GM12892 (cell line): ENCODE measurements around the gene DIPK2B.

Source experiments
- POLR2A ChIP-seq: IDR thresholded peaks from 2 replicates; pipeline ENCODE4 v1.6.1; 2011; ENCODE audit warnings: low read depth, low read length, control low read depth
- POLR2AphosphoS5 ChIP-seq: IDR thresholded peaks from 2 replicates; pipeline ENCODE4 v1.6.1; 2011; ENCODE audit warnings: low read depth, low read length, control low read depth
- TAF1 ChIP-seq: IDR thresholded peaks from 2 replicates; pipeline ENCODE4 v1.6.1; 2011; ENCODE audit warnings: low read depth, mild to moderate bottlenecking, control low read depth, low read length, borderline replicate concordance

GRCh38 chrX:45164021-45164621 lies 36.6 kb downstream of the DIPK2B start:
- TF ChIP-seq POLR2A: no peak
- no peak for TF ChIP-seq POLR2AphosphoS5
- no peak for TF ChIP-seq TAF1
